NCI-H510A (cell line): Measurements from ENCODE around the gene ATP6V0C.

Experiments
- DNase-seq: peaks from one replicate; lab custom pipeline; 2025; lab: John Stamatoyannopoulos, UW

Gene ATP6V0C

GRCh38 chr16:2513405-2514332 lies at the start of gene ATP6V0C:
Gene ATP6V0C, plus strand, starts transcription at chr16:2513952. Its CDS starts 152 bp downstream, at chr16:2514104.
- DNase-seq = peak; percentile 75

- DNase-seq = no peak
Observed at GRCh38 chr16:2464333-2464732, 49.4 kb upstream of the ATP6V0C start.

GRCh38 chr16:2465653-2466415 lies 47.9 kb upstream of the ATP6V0C start:
- no peak for DNase-seq

- DNase-seq = no peak
Observed at GRCh38 chr16:2466667-2467527, 46.9 kb upstream of the ATP6V0C start.

- DNase-seq = peak; percentile 78
Observed at GRCh38 chr16:2467528-2468232, 46.1 kb upstream of the ATP6V0C start.

GRCh38 chr16:2468233-2468724 lies 45.5 kb upstream of the ATP6V0C start:
- no peak for DNase-seq

GRCh38 chr16:2468725-2469398 lies 44.9 kb upstream of the ATP6V0C start:
- peak; percentile 82 for DNase-seq

- DNase-seq = no peak
Observed at GRCh38 chr16:2469399-2470233, 44.1 kb upstream of the ATP6V0C start.

- no peak for DNase-seq
Observed at GRCh38 chr16:2470234-2470601, 43.5 kb upstream of the ATP6V0C start.

GRCh38 chr16:2470603-2471015 lies 43.1 kb upstream of the ATP6V0C start:
- no peak for DNase-seq

- no peak for DNase-seq
Observed at GRCh38 chr16:2471016-2471652, 42.6 kb upstream of the ATP6V0C start, which contains the start of gene NTN3. Gene NTN3, plus strand, starts transcription at chr16:2471297. Its CDS starts 405 bp downstream, at chr16:2471702.

GRCh38 chr16:2471653-2472487 lies 41.9 kb upstream of the ATP6V0C start:
- DNase-seq = no peak

- no peak for DNase-seq
Observed at GRCh38 chr16:2472488-2472864, 41.3 kb upstream of the ATP6V0C start.

GRCh38 chr16:2472885-2473445 lies 40.8 kb upstream of the ATP6V0C start:
- no peak for DNase-seq

GRCh38 chr16:2473446-2473926 lies 40.3 kb upstream of the ATP6V0C start:
- no peak for DNase-seq

GRCh38 chr16:2473999-2474876 lies 39.5 kb upstream of the ATP6V0C start:
- DNase-seq = no peak
